Measurements from ENCODE around the gene APOLD1.

DNA sequence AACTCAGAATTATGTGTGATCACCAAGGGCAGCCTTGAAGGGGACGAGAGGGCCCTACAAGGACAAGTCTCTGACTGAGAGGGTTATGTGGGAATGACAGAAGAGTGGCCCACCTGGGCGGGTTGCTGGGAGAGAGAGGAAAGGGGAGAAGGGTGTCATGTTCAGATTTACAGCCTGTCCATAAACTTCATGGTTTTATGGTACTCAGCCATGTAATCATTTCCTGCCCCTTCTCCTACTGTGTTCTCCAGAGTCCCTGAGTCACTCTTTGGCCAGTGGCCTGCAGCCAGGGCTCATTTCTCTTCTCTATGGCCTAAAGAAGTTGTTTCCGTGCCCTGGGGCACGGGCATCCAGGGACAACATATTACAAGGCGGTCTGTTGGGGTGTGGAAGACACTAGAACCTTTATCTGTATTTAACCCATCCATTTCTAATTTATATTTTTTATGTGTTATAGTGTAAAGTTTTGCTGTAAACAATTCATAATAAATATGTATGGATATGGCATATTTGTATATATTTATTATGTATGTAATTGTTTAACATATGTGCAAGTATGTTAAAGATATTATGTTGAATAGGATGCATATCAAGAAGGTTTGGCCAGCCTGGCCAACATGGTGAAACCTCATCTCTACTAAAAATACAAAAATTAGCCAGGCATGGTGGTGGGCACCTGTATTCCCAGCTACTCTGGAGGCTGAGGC, 54.6 kb downstream of the APOLD1 start:
- TF ChIP-seq CTCF (IDR thresholded peaks at IDR 0.05; ENCODE audit: insufficient read depth, low read depth, low read length) (no peak), EZH2 (IDR thresholded peaks at IDR 0.05; ENCODE audit: insufficient read depth, low read length) (no peak)
